DMS153 (cell line): ENCODE data around the gene LPCAT2.

Experiments used
- DNase-seq: peaks from one replicate; lab custom pipeline; 2025; lab: John Stamatoyannopoulos, UW

LPCAT2 gene

GRCh38 chr16:55503726-55504550 lies 4.9 kb upstream of the LPCAT2 start:
- DNase-seq = no peak

GRCh38 chr16:55505333-55506015 lies 3.4 kb upstream of the LPCAT2 start:
- no peak for DNase-seq

- DNase-seq = peak; percentile 63
Observed at GRCh38 chr16:55506083-55506482, 2.8 kb upstream of the LPCAT2 start.

- DNase-seq = no peak
Observed at GRCh38 chr16:55506708-55507107, 2.2 kb upstream of the LPCAT2 start.

GRCh38 chr16:55508271-55508921 lies 476 bp upstream of the LPCAT2 start:
- no peak for DNase-seq

- DNase-seq = no peak
Observed at GRCh38 chr16:55510185-55510805, 1.4 kb downstream of the LPCAT2 start.

GRCh38 chr16:55512941-55513340 lies 4.1 kb downstream of the LPCAT2 start:
- no peak for DNase-seq

GRCh38 chr16:55513616-55514015 lies 4.7 kb downstream of the LPCAT2 start:
- DNase-seq = no peak

- DNase-seq = no peak
Observed at GRCh38 chr16:55515111-55515510, 6.2 kb downstream of the LPCAT2 start.

- no peak for DNase-seq
Observed at GRCh38 chr16:55521792-55522191, 12.9 kb downstream of the LPCAT2 start.

- no peak for DNase-seq
Observed at GRCh38 chr16:55526441-55526840, 17.6 kb downstream of the LPCAT2 start.

GRCh38 chr16:55527885-55528284 lies 19.0 kb downstream of the LPCAT2 start:
- DNase-seq = no peak

- no peak for DNase-seq
Observed at GRCh38 chr16:55529018-55529417, 20.1 kb downstream of the LPCAT2 start.

GRCh38 chr16:55530316-55530856 lies 21.5 kb downstream of the LPCAT2 start:
- no peak for DNase-seq

- DNase-seq = no peak
Observed at GRCh38 chr16:55532227-55532626, 23.4 kb downstream of the LPCAT2 start.

GRCh38 chr16:55534756-55535155 lies 25.9 kb downstream of the LPCAT2 start:
- DNase-seq = no peak

GRCh38 chr16:55539049-55539448 lies 30.2 kb downstream of the LPCAT2 start:
- no peak for DNase-seq

GRCh38 chr16:55539488-55539887 lies 30.6 kb downstream of the LPCAT2 start:
- DNase-seq = no peak

- no peak for DNase-seq
Observed at GRCh38 chr16:55540221-55540620, 31.3 kb downstream of the LPCAT2 start.

- no peak for DNase-seq
Observed at GRCh38 chr16:55542459-55543082, 33.7 kb downstream of the LPCAT2 start.

- peak; percentile 10 for DNase-seq
Observed at GRCh38 chr16:55543472-55543871, 34.6 kb downstream of the LPCAT2 start.

- DNase-seq = no peak
Observed at GRCh38 chr16:55552621-55553020, 43.7 kb downstream of the LPCAT2 start.
